NCI-H82 treated with DMSO at 0.1 percent for 48 hours (cell line): ENCODE measurements around the gene NDUFA3.

Experiments
- DNase-seq: peaks from one replicate; lab custom pipeline; 2025; ENCODE audit not compliant: unreplicated experiment; lab: John Stamatoyannopoulos, UW

Gene NDUFA3

GRCh38 chr19:54137699-54138488 lies 35.2 kb downstream of the NDUFA3 start, which contains the start of gene CNOT3:
TSS of gene CNOT3 (plus strand) at chr19:54137762. CDS start at chr19:54142979, 5,217 bp downstream.
- no peak for DNase-seq

GRCh38 chr19:54138489-54139256 lies 36.0 kb downstream of the NDUFA3 start:
- no peak for DNase-seq

- DNase-seq, result no peak
Measured at GRCh38 chr19:54141356-54141755, 38.7 kb downstream of the NDUFA3 start.

- DNase-seq, result no peak
Measured at GRCh38 chr19:54142166-54142780, 39.6 kb downstream of the NDUFA3 start.

GRCh38 chr19:54145541-54146158 lies 43.0 kb downstream of the NDUFA3 start:
- no peak for DNase-seq

- DNase-seq, result no peak
Measured at GRCh38 chr19:54147676-54148075, 45.0 kb downstream of the NDUFA3 start.

- no peak for DNase-seq
Measured at GRCh38 chr19:54148158-54148557, 45.5 kb downstream of the NDUFA3 start.

- no peak for DNase-seq
Measured at GRCh38 chr19:54149021-54149812, 46.6 kb downstream of the NDUFA3 start.

- DNase-seq, result no peak
Measured at GRCh38 chr19:54151362-54152035, 48.8 kb downstream of the NDUFA3 start.

GRCh38 chr19:54152267-54152666 lies 49.6 kb downstream of the NDUFA3 start:
- no peak for DNase-seq

- DNase-seq, result no peak
Measured at GRCh38 chr19:54152878-54153524, 50.3 kb downstream of the NDUFA3 start.

GRCh38 chr19:54153731-54154326 lies 51.2 kb downstream of the NDUFA3 start:
- DNase-seq, result no peak

GRCh38 chr19:54154603-54155345 lies 52.1 kb downstream of the NDUFA3 start:
- DNase-seq, result no peak

- DNase-seq, result no peak
Measured at GRCh38 chr19:54155694-54156093, 53.0 kb downstream of the NDUFA3 start.

GRCh38 chr19:54156490-54156889 lies 53.8 kb downstream of the NDUFA3 start:
- DNase-seq, result no peak

GRCh38 chr19:54156953-54157352 lies 54.3 kb downstream of the NDUFA3 start:
- no peak for DNase-seq
